Stimulated activated CD4-positive, alpha-beta T cell treated with anti-CD3 and anti-CD28 coated beads, Interleukin-1b, Interleukin-23, amount 100 ng/mL, for 24 hours (primary cell): ENCODE results near the gene TRANK1.
"Not testable (repeated sequence)": the region's sequence is repeated elsewhere in the genome, so short reads cannot be mapped to it uniquely, and the experiment has no call there.

ENCODE experiments used
- DNase-seq, 4 experiments: peaks; one replicate each; pipeline ENCODE4 v3.0.0-alpha.2; 2020; ENCODE audit warnings: low read depth in 4 of 4, low spot score in 1 of 4

Gene TRANK1

DNA sequence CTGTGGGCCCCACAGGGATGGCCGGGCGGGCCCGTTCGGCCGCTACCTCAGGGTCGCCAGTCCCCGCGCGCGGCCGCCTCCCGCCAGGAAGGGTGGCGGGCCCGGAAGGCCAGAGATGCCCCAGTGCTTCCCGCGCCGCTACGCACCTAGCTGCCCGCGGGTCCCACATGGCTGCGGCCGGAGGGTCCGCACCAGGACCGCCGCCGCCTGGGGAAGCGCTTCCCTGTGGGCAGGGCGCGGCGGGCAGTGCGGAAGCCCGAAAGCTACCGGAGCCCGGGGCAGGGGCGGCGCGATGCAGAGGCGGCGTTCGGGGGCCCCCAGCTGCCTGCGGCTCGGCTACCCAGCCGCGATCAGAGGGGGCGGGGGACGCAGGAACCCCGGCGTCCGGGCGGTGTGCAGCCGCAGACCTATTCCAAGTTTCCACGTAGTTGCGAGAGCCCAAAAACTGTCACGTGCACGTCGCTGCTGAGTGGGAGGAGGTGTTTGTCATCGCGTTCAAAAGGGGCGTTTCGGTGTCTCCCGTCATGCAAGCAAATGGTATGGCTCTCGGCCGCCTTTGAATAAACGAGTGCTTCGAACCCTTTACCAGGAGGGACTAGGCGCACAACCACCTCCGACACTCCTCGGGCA, at the start of gene TRANK1:
Gene TRANK1, minus strand, starts transcription at position 414 of the 630 bp plus-strand sequence. Its CDS starts 245 bp downstream, at position 169.
- peak; percentile 55 to 73 (median 65) for DNase-seq

GRCh38 chr3:36993326-36994283, 48.8 kb upstream of the TRANK1 start, which contains the start of gene MLH1:
MLH1 (plus strand) TSS chr3:36993518; CDS start chr3:36993548, 30 bp downstream.
- peak; percentile 87 to 98 (median 95) for DNase-seq

DNA sequence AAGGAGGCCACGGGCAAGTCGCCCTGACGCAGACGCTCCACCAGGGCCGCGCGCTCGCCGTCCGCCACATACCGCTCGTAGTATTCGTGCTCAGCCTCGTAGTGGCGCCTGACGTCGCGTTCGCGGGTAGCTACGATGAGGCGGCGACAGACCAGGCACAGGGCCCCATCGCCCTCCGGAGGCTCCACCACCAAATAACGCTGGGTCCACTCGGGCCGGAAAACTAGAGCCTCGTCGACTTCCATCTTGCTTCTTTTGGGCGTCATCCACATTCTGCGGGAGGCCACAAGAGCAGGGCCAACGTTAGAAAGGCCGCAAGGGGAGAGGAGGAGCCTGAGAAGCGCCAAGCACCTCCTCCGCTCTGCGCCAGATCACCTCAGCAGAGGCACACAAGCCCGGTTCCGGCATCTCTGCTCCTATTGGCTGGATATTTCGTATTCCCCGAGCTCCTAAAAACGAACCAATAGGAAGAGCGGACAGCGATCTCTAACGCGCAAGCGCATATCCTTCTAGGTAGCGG, 48.0 kb upstream of the TRANK1 start, which contains the start of gene EPM2AIP1:
Gene EPM2AIP1, minus strand, starts transcription at position 326 of the 520 bp plus-strand sequence. Its CDS starts 54 bp downstream, at position 272.
- DNase-seq, result peak in 1 of 4 experiments; percentile 89

DNA sequence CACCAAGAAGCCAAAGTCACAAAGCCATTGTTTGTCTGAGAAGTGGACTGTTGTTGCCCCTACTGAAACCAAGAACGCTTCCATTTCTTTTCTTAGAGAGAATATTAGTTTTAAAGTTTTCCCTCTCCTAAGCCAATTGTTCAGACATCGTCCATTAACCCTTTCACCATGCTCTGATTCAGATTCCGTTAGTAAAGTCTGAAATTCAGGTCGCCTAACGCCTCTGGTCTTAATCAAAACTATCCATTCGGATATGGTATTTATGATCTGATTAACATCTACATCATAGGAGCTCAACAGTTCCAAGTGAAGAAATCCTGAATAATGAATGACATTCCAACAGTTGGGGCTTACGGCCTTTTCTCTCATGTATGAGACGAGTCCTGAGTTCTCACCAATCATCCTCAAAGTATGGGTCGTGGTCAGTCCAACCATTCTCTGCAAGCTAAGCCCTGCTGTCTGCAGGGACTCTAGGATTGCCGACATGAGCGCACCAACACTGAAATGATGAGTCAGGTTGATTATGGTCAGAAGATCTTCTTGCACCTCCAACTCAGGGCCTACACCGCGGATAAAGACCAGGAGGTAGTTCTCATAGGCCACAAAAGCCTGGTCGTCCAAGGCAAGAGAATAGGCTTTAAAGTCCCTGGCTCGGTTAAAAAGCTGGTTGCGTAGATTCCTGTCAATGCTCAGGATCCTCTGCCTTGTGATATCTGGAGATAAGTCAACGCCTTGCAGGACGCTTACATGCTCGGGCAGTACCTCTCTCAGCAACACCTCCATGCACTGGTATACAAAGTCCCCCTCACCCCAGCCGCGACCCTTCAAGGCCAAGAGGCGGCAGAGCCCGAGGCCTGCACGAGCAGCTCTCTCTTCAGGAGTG, 47.3 kb upstream of the TRANK1 start:
- DNase-seq, result peak in 1 of 4 experiments; percentile 4

DNA sequence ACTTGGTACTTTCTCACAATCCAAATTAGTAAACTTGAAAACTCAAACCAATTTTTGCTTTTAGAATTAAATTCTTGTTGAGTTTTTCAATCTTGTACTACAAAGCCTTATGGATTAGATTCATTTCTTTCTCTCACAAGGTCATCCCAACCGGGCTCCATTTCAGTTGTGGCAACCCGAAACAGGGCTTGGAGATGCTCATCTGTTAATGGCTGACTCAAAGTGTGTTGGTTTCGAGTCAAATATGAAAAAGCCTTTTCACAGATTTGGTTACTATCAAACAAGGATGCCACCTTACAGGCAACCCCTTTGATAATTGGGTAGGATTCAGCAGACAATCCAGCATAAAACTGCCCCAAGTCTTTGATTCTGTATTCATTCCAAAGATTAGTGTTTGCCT, 46.3 kb upstream of the TRANK1 start:
- DNase-seq, result no peak

- DNase-seq, result no peak
Observed at GRCh38 chr3:36989568-36989967, 44.7 kb upstream of the TRANK1 start.

DNA sequence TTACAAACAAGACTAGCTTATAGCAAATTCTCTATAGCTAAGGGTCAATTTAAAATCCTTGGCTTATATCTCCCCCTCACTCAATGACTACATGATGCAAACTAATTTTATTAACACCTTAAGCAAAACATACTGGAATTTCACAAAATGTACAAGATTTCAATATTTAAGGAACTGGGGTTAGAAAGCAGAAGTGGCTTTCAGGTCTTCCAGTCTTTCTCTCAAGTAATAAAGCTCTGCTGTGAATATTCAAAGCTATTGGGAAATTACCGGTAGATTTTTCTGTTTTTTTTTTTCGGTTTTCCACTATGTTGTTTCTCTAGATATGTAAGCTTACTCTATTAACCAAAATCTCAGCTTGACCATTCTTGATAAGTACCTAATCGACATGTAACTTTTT, 44.2 kb upstream of the TRANK1 start:
- no peak for DNase-seq

GRCh38 chr3:36988356-36988755, 43.5 kb upstream of the TRANK1 start:
- no peak for DNase-seq

DNA sequence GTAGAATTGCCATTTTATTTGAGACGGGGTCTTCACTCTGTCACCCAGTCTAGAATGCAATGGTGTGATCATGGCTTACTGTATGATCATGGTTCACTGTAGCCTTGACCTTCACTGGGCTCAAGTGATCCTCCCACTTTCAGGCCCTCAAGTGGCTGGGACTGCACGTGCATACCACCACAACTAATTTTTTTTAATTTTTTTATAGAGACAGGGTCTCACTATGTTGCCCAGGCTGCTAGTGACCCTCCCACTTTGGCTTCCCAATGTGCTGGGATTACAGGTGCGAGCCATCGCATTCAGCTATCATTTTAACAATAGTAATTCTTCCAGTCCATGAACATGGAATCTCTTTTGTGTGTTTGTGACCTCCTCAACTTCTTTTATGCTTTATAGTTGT, 36.2 kb upstream of the TRANK1 start:
- no peak for DNase-seq

DNA sequence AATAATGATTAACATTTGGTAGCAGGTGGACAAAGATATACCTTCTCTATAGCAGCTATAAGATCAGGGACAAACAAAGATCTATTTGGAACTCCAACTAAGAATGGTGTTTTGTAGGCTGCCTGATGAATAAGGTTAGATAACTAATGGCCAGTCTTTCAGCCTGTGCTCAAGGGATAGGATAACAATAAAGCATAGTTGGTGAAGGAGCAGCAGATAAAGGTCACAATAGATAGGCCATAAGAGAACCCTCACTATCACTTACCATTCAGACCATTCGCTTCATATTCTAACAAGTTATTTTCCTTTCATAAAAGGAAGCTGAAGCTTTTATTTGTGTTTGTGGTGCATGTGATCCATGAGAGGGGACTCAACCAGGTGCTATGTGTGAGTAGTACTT, 28.3 kb upstream of the TRANK1 start:
- DNase-seq, result no peak

DNA sequence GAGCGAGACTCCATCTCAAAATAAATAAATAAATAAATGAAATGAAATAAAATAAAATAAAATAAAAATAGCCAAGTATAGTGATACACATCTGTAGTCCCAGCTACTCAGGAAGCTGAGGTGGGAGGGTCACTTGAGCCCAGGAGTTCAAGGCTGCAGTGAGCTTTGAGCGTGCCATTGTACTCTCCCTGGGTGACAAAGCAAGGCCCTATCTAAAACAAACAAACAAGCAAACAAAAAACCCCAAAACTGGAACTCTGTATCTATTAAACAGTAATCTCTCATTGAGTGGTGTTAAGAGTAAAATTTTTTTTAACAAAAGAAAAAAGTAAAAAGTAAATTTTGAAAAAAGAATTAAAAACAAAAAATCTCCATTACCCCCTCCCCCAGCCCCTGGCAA, 27.3 kb upstream of the TRANK1 start:
- no peak for DNase-seq

DNA sequence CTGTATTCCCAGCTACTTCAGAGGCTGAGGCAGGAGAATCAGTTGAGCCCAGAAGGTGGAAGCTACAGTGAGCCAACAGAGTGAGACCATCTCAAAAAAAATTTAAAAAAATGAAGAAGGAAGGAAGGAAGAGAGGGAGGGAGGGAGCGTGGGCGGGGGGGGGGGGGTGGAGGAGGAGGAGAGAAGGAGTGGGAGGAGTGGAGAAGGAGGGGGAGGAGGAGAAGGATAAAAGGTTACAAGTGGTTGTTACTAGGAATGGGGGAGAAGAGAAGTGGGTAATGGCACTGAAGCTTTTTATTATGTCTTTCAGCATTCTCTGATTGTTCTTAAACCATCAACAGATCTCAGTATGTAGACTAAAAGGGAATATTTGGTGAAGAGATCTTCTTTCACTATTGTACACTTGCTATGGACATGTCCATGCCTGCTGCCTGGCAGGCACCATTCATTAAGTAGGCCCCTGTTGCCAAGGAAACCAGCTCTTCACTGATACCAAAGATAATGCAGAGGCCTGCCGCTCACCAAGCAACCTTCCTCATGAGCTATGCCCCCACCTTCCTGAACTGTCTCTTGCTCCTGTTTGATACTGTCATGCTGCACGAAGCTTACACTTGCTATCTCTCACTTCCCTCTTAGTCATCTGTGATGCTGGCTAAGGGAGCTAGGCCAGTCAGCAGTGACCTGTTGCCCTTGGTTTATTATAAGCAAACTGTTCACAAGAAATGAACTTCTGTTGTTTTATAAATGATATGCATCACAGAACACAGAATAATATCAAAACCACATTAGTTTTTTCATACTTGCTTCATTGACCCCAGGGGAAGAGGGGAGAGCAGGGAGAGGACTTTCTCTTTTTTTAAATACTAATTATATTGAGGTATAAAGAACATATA, 24.9 kb upstream of the TRANK1 start:
- DNase-seq, result no peak

DNA sequence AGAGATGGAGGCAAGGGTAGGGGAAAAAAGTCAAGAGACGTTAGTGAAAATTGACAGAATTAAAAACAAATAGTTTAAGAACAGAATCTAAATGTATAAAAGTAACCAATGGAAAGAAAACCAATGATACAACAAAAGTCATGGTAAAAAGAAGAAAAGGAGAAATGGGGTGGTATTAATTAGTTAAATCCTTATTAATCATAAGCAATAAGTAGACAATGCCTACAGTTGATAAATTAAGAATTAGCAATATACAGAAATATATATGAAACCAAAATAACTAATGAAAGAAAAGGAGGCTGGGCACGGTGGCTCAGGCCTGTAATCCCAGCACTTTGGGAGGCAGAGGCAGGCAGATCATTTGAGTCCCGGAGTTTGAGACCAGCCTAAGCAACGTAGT, 24.2 kb upstream of the TRANK1 start:
- DNase-seq, result no peak

DNA sequence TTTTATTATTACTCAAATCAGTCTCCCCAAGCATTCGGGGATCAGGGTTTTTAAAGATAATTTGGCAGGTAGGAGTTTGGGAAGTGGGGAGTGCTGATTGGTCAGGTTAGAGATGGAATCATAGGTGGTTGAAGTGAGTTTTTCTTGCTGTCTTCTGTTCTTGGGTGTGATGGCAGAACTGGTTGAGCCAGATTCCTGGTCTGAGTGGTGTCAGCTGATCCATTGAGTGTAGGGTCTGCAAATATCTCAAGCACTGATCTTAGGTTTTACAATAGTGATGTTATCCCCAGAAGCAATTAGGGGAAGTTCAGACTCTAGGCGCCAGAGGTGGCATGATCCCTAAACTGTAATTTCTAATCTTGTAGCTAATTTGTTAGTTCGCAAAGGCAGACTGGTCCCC, 20.6 kb upstream of the TRANK1 start:
- no peak for DNase-seq

- no peak for DNase-seq
Observed at GRCh38 chr3:36964817-36965216, 20.0 kb upstream of the TRANK1 start.

DNA sequence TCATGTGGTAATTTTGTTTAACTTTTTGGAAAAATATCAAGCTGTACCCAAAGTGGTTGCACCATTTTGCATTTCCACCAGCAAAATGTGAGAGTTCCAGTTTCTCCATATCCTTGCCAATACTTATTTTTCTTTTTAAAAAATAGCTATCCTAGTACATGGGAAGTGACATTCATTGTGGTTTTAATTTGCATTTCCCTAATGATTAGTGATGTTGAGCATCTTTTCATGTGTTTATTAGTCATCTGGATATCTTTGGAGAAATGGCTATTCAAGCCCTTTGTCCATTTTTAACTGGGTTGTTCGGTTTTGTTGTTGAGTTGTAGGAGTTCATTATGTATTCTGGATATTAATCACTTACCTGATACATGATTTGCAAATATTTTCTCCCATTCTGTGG, 19.5 kb upstream of the TRANK1 start:
- no peak for DNase-seq

DNA sequence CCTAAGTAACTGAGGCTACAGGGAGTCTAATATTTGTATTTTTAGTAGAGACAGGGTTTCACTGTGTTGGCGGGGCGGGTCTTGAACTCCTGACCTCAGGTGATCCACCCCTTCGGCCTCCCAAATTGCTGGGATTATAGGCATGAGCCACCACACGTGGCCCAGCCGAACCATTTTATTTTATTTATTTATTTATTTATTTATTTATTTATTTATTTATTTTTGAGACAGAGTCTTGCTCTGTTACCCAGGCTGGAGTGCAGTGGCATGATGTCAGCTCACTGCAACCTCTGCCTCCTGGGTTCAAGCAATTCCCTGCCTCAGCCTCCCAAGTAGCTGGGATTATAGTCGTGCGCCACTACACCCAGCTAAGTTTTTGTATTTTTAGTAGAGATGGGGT, 18.2 kb upstream of the TRANK1 start:
- not testable (repeated sequence) for DNase-seq

GRCh38 chr3:36960502-36960901, 15.6 kb upstream of the TRANK1 start:
- no peak for DNase-seq

DNA sequence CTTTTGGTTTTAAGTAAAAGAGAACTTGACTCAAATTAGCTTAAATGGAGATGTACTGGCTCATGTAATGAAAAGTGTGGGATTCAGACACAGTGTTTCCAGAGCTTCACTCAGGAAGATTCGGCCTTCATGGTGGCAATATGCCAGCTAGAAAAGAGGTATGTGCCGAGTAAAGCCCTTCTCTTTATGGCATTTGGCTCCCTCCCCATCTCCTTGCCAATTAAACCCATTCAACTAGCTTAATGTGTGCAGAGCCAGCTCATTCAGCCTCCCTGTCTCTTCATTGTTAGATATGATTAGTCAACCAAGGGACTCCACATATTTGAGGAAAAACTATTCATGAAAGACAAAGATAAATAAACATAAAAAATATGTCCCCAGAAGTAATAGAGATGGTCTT, 15.0 kb upstream of the TRANK1 start:
- DNase-seq, result no peak
